GM23338 (cell line): ENCODE measurements around the gene IL22. TPM values are rescaled to one million over a fixed set of nuclear protein-coding genes. Genes with fewer than 3 reads are reported as not detected.

ENCODE experiments used
- ATAC-seq: fragments of 200-7000 bp; cut with Tn5 transposase; 3 replicates; pipeline ENCODE4 v1.9.1; 2020
- DNase-seq: peaks from one replicate; pipeline ENCODE4 v3.0.0-alpha.2; 2015; ENCODE audit warnings: low spot score
- H2AFZ ChIP-seq: fragments of 200-600 bp; sonication (generic); 2 replicates; pipeline ENCODE4 v1.8.0; 2016; ENCODE audit warnings: antibody characterized with exemption, mild to moderate bottlenecking, moderate library complexity
- H3F3A ChIP-seq: fragments of 200-600 bp; sonication (generic); replicated peaks from 2 replicates; pipeline ENCODE4 v1.8.0; 2017; ENCODE audit warnings: antibody characterized with exemption, mixed run types, low read depth
- H3K27ac ChIP-seq: fragments of 200-600 bp; sonication (generic); 2 replicates; pipeline ENCODE4 v1.6.1; 2016; ENCODE audit warnings: low read depth
- H3K27me3 ChIP-seq: fragments of 200-600 bp; sonication (generic); 2 replicates; pipeline ENCODE4 v1.8.0; 2016; ENCODE audit warnings: mild to moderate bottlenecking, mixed run types, moderate library complexity; ENCODE audit not compliant: insufficient read depth
- H3K36me3 ChIP-seq: fragments of 200-600 bp; sonication (generic); 2 replicates; pipeline ENCODE4 v1.8.0; 2016; ENCODE audit warnings: mild to moderate bottlenecking; ENCODE audit not compliant: insufficient read depth
- H3K4me1 ChIP-seq: fragments of 200-600 bp; sonication (generic); 2 replicates; pipeline ENCODE4 v1.8.0; 2016; ENCODE audit warnings: mild to moderate bottlenecking, moderate library complexity; ENCODE audit not compliant: insufficient read depth
- H3K4me2 ChIP-seq: fragments of 200-600 bp; sonication (generic); 2 replicates; pipeline ENCODE4 v1.7.1; 2017; ENCODE audit warnings: mixed run types
- H3K4me3 ChIP-seq: fragments of 200-600 bp; sonication (generic); 2 replicates; pipeline ENCODE4 v1.6.1; 2016; ENCODE audit warnings: mixed run types
- H3K79me2 ChIP-seq: fragments of 200-600 bp; sonication (generic); replicated peaks from 2 replicates; pipeline ENCODE4 v1.8.0; 2017; ENCODE audit warnings: mild to moderate bottlenecking; ENCODE audit not compliant: insufficient read depth
- H3K9me2 ChIP-seq: fragments of 200-600 bp; sonication (generic); 2 replicates; pipeline ENCODE4 v1.8.0; 2017; ENCODE audit not compliant: insufficient read depth
- H4K20me1 ChIP-seq: fragments of 200-600 bp; sonication (generic); replicated peaks from 2 replicates; pipeline ENCODE4 v1.8.0; 2017; ENCODE audit warnings: mild to moderate bottlenecking; ENCODE audit not compliant: insufficient read depth
- H3K27ac Mint-ChIP-seq: 2 replicates; pipeline ENCODE4 v1.8.0; 2020; ENCODE audit warnings: inconsistent platforms, mild to moderate bottlenecking, moderate library complexity, mixed read lengths
- H3K27me3 Mint-ChIP-seq: 3 replicates; pipeline ENCODE4 v1.8.0; 2022; ENCODE audit warnings: low read depth, mild to moderate bottlenecking, moderate library complexity, mixed read lengths, inconsistent platforms; ENCODE audit not compliant: insufficient read depth, poor library complexity
- H3K36me3 Mint-ChIP-seq: 3 replicates; pipeline ENCODE4 v1.8.0; 2021; ENCODE audit warnings: low read depth, mild to moderate bottlenecking, inconsistent platforms, moderate library complexity, mixed read lengths
- H3K4me1 Mint-ChIP-seq: 3 replicates; pipeline ENCODE4 v1.8.0; 2020; ENCODE audit warnings: mild to moderate bottlenecking, inconsistent platforms, mixed read lengths
- H3K4me3 Mint-ChIP-seq: 3 replicates; pipeline ENCODE4 v1.8.0; 2021; ENCODE audit warnings: moderate library complexity, mild to moderate bottlenecking, inconsistent platforms, mixed read lengths
- H3K9me3 Mint-ChIP-seq: 3 replicates; pipeline ENCODE4 v1.8.0; 2020; ENCODE audit warnings: moderate library complexity, mild to moderate bottlenecking, inconsistent platforms, mixed read lengths
- CREB1 ChIP-seq: fragments of 250-450 bp; sonication (Bioruptor Pico); IDR thresholded peaks from 2 replicates; pipeline ENCODE4 v1.5.0; 2020; ENCODE audit warnings: low read depth, mild to moderate bottlenecking, moderate library complexity
- ETS1 ChIP-seq: IDR thresholded peaks from 2 replicates; pipeline ENCODE4 v1.6.1; 2016; ENCODE audit warnings: antibody characterized with exemption
- EZH2 ChIP-seq: fragments of 200-600 bp; sonication (generic); IDR thresholded peaks from one replicate; pipeline ENCODE4 v1.8.0; 2017; ENCODE audit warnings: antibody characterized with exemption, mild to moderate bottlenecking, low read depth; ENCODE audit not compliant: unreplicated experiment
- EZH2phosphoT487 ChIP-seq: fragments of 200-600 bp; sonication (generic); IDR thresholded peaks from one replicate; pipeline ENCODE4 v1.8.1; 2018; ENCODE audit warnings: antibody characterized with exemption; ENCODE audit not compliant: unreplicated experiment
- JUNB ChIP-seq: IDR thresholded peaks from one replicate; pipeline ENCODE4 v1.6.1; 2016; ENCODE audit warnings: antibody characterized with exemption; ENCODE audit not compliant: unreplicated experiment
- NANOG ChIP-seq: IDR thresholded peaks from 2 replicates; pipeline ENCODE4 v1.6.1; 2016; ENCODE audit warnings: antibody characterized with exemption, borderline replicate concordance
- POLR2AphosphoS5 ChIP-seq: IDR thresholded peaks from 2 replicates; pipeline ENCODE4 v1.6.1; 2016; ENCODE audit warnings: antibody characterized with exemption, low read depth
- STAT1 ChIP-seq: IDR thresholded peaks from one replicate; pipeline ENCODE4 v1.6.1; 2016; ENCODE audit warnings: antibody characterized with exemption; ENCODE audit not compliant: unreplicated experiment
- ZNF114 ChIP-seq: fragments of 250-450 bp; sonication (Bioruptor Pico); IDR thresholded peaks from 2 replicates; pipeline ENCODE4 v1.5.0; 2020; ENCODE audit warnings: mild to moderate bottlenecking, moderate library complexity
- ZNF331 ChIP-seq: fragments of 250-450 bp; sonication (Bioruptor Pico); IDR thresholded peaks from 2 replicates; pipeline ENCODE4 v1.5.0; 2020; ENCODE audit warnings: low read depth, mild to moderate bottlenecking, moderate library complexity
- ZNF462 ChIP-seq: fragments of 250-450 bp; sonication (Bioruptor Pico); IDR thresholded peaks from 2 replicates; pipeline ENCODE4 v1.5.0; 2020; ENCODE audit warnings: mild to moderate bottlenecking, moderate library complexity
- polyA plus RNA-seq: library from polyadenylated mRNA; unstranded; fragments of >200 nt; fragmentation: Nextera tagmentation; extraction: Ambion mirVana; gene quantifications from 2 replicates; pipeline ENCODE4 v1.2.1, GENCODE V29; 2016
- total RNA-seq: library from RNA; depleted of rRNA; stranded (reverse); fragments of >200 nt; shearing (Covaris generic); gene quantifications from 2 replicates; pipeline ENCODE4 v1.2.3, GENCODE V29; 2014
- TF ChIP-seq, protein P1 (sequence below), 2 experiments: fragments of 200-600 bp in 1 of 2; sonication (generic) in 1 of 2; conservative IDR thresholded peaks; 2 replicates each; pipeline versions ENCODE4 v1.5.1 to v1.6.1; 2016 to 2017; ENCODE audit warnings: antibody characterized with exemption in 2 of 2, low read depth in 2 of 2, mild to moderate bottlenecking in 2 of 2, moderate library complexity in 1 of 2
- TF ChIP-seq, protein P2 (sequence below): IDR thresholded peaks from one replicate; pipeline ENCODE4 v1.6.1; 2018; ENCODE audit warnings: antibody characterized with exemption; ENCODE audit not compliant: unreplicated experiment

IL22 gene
- total and polyA plus RNA-seq, 2 experiments from 2014 or later, result not detected

GRCh38 chr12:68200854-68201253, 52.5 kb downstream of the IL22 start:
- no peaks in the 10 kb centered on the region for H3K36me3 Mint-ChIP-seq
- H3K4me1 Mint-ChIP-seq, result peaks cover 16% of the 10 kb centered on the region
- no peak for TF ChIP-seq EZH2
- TF ChIP-seq STAT1, result no peak
- no peak for TF ChIP-seq ZNF462 (CRISPR knock-in tag)
- no peak for TF ChIP-seq ETS1
- no peak for TF ChIP-seq JUNB
- TF ChIP-seq ZNF114 (CRISPR knock-in tag), result no peak
- TF ChIP-seq EZH2phosphoT487, result no peak
- no peak for TF ChIP-seq NANOG
- TF ChIP-seq, protein P1, sequence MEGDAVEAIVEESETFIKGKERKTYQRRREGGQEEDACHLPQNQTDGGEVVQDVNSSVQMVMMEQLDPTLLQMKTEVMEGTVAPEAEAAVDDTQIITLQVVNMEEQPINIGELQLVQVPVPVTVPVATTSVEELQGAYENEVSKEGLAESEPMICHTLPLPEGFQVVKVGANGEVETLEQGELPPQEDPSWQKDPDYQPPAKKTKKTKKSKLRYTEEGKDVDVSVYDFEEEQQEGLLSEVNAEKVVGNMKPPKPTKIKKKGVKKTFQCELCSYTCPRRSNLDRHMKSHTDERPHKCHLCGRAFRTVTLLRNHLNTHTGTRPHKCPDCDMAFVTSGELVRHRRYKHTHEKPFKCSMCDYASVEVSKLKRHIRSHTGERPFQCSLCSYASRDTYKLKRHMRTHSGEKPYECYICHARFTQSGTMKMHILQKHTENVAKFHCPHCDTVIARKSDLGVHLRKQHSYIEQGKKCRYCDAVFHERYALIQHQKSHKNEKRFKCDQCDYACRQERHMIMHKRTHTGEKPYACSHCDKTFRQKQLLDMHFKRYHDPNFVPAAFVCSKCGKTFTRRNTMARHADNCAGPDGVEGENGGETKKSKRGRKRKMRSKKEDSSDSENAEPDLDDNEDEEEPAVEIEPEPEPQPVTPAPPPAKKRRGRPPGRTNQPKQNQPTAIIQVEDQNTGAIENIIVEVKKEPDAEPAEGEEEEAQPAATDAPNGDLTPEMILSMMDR (conservative IDR thresholded peaks at IDR 0.05; ENCODE audit: low read depth in 2 of 2), result no peak
- TF ChIP-seq ZNF331, result no peak
- TF ChIP-seq, protein P2, sequence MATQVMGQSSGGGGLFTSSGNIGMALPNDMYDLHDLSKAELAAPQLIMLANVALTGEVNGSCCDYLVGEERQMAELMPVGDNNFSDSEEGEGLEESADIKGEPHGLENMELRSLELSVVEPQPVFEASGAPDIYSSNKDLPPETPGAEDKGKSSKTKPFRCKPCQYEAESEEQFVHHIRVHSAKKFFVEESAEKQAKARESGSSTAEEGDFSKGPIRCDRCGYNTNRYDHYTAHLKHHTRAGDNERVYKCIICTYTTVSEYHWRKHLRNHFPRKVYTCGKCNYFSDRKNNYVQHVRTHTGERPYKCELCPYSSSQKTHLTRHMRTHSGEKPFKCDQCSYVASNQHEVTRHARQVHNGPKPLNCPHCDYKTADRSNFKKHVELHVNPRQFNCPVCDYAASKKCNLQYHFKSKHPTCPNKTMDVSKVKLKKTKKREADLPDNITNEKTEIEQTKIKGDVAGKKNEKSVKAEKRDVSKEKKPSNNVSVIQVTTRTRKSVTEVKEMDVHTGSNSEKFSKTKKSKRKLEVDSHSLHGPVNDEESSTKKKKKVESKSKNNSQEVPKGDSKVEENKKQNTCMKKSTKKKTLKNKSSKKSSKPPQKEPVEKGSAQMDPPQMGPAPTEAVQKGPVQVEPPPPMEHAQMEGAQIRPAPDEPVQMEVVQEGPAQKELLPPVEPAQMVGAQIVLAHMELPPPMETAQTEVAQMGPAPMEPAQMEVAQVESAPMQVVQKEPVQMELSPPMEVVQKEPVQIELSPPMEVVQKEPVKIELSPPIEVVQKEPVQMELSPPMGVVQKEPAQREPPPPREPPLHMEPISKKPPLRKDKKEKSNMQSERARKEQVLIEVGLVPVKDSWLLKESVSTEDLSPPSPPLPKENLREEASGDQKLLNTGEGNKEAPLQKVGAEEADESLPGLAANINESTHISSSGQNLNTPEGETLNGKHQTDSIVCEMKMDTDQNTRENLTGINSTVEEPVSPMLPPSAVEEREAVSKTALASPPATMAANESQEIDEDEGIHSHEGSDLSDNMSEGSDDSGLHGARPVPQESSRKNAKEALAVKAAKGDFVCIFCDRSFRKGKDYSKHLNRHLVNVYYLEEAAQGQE, result no peak
- no peak for TF ChIP-seq POLR2AphosphoS5
- no peak for TF ChIP-seq CREB1 (CRISPR knock-in tag)
- Histone ChIP-seq H3F3A (no peaks in the 10 kb centered on the region), H3K9me2 (no peaks in the 10 kb centered on the region), H3K4me1 (peaks cover 11% of the 10 kb centered on the region; the same call in 1 of the 2 replicates), H3K4me2 (no peak overlapping the region), H2AFZ (no peak overlapping the region), H3K36me3 (no peaks in the 10 kb centered on the region), H4K20me1 (no peaks in the 10 kb centered on the region), H3K27me3 (no peaks in the 10 kb centered on the region), H3K27ac (no peak overlapping the region), H3K79me2 (no peaks in the 10 kb centered on the region), H3K4me3 (no peak overlapping the region)
- no peaks in the 10 kb centered on the region for H3K9me3 Mint-ChIP-seq
- no peak for DNase-seq
- H3K4me3 Mint-ChIP-seq, result no peak overlapping the region
- peaks cover 2% of the 10 kb centered on the region for H3K27me3 Mint-ChIP-seq
- ATAC-seq, result no peak
- no peak overlapping the region for H3K27ac Mint-ChIP-seq
